Fibroblast of lung (primary cell): ENCODE results near the gene NPR1. TPM values are rescaled to one million over a fixed set of nuclear protein-coding genes. Genes with fewer than 3 reads are reported as not detected.

Experiments used
- DNase-seq, 2 donors: peaks; one replicate each; pipeline versions ENCODE4 v3.0.0 to v3.0.0-alpha.2; 2010; ENCODE audit warnings: low read depth in 2 of 2
- H2AFZ ChIP-seq: 2 replicates; pipeline ENCODE4 v1.5.1; 2012; ENCODE audit warnings: low read length, control low read depth, inconsistent platforms
- H3K27ac ChIP-seq: 2 replicates; pipeline ENCODE4 v1.5.1; 2011; ENCODE audit warnings: low read length, control low read depth; ENCODE audit not compliant: insufficient read depth
- H3K27me3 ChIP-seq: 2 replicates; pipeline ENCODE4 v1.5.1; 2011; ENCODE audit warnings: mild to moderate bottlenecking, low read length; ENCODE audit not compliant: control insufficient read depth, insufficient read depth
- H3K36me3 ChIP-seq: 2 replicates; pipeline ENCODE4 v1.5.1; 2011; ENCODE audit warnings: low read length; ENCODE audit not compliant: control insufficient read depth, insufficient read depth
- H3K4me1 ChIP-seq: 2 replicates; pipeline ENCODE4 v1.5.1; 2011; ENCODE audit warnings: low read length; ENCODE audit not compliant: control insufficient read depth, insufficient read depth; ENCODE audit errors: extremely low read depth
- H3K4me2 ChIP-seq: 2 replicates; pipeline ENCODE4 v1.5.1; 2011; ENCODE audit warnings: low read length, control low read depth; ENCODE audit not compliant: insufficient read depth; ENCODE audit errors: extremely low read depth
- H3K4me3 ChIP-seq, 4 experiments: fragments of 200-600 bp in 1 of 4; sonication (generic) in 1 of 4; replicated peaks in 1 of 4; 2 replicates each; pipeline ENCODE4 v1.5.1; 2011 to 2016; ENCODE audit warnings: low read length in 4 of 4, low read depth in 3 of 4, mild to moderate bottlenecking in 3 of 4, control low read depth in 2 of 4, inconsistent platforms in 1 of 4, mixed read lengths in 1 of 4; ENCODE audit not compliant: insufficient read depth in 1 of 4; ENCODE audit errors: control extremely low read depth in 1 of 4
- H3K79me2 ChIP-seq: 2 replicates; pipeline ENCODE4 v1.5.1; 2012; ENCODE audit warnings: mild to moderate bottlenecking, low read length, inconsistent platforms; ENCODE audit not compliant: control insufficient read depth, insufficient read depth
- H3K9ac ChIP-seq: 2 replicates; pipeline ENCODE4 v1.5.1; 2011; ENCODE audit warnings: mild to moderate bottlenecking, low read length, control low read depth; ENCODE audit not compliant: insufficient read depth
- H3K9me3 ChIP-seq: 2 replicates; pipeline ENCODE4 v1.5.1; 2012; ENCODE audit warnings: low read depth, low read length; ENCODE audit not compliant: control insufficient read depth, insufficient read depth
- H4K20me1 ChIP-seq: 2 replicates; pipeline ENCODE4 v1.5.1; 2011; ENCODE audit warnings: low read length; ENCODE audit not compliant: control insufficient read depth, insufficient read depth; ENCODE audit errors: extremely low read depth
- EZH2 ChIP-seq: IDR thresholded peaks from 2 replicates; pipeline ENCODE4 v1.5.1; 2012; ENCODE audit warnings: low read length, control low read depth, mild to moderate bottlenecking; ENCODE audit errors: missing control alignments
- polyA plus RNA-seq, 2 donors: library from polyadenylated mRNA; depleted of rRNA in 1 of 2; stranded (reverse) in 1 of 2; unstranded in 1 of 2; fragments of >200 nt; gene quantifications; 2 replicates each; pipeline ENCODE4 v1.2.1, GENCODE V29; 2011 to 2012; ENCODE audit warnings: missing spikeins in 1 of 2
- total RNA-seq: library from RNA; depleted of rRNA; stranded (reverse); fragments of >200 nt; gene quantifications from 2 replicates; pipeline ENCODE4 v1.2.1, GENCODE V29; 2014
- TF ChIP-seq, protein P1 (sequence below), 2 donors: IDR thresholded peaks in 1 of 2; conservative IDR thresholded peaks in 1 of 2; 1 replicate in 1 of 2; 2 replicates in 1 of 2; pipeline ENCODE4 v1.5.1; 2011 to 2012; ENCODE audit warnings: low read length in 2 of 2, control low read depth in 1 of 2, inconsistent platforms in 1 of 2, low read depth in 1 of 2, mild to moderate bottlenecking in 1 of 2

Gene NPR1
- total and polyA plus RNA-seq, 2 donors (not counting 1 experiment from before 2014, with no cell fraction given) = 0.14 to 0.66 TPM

DNA sequence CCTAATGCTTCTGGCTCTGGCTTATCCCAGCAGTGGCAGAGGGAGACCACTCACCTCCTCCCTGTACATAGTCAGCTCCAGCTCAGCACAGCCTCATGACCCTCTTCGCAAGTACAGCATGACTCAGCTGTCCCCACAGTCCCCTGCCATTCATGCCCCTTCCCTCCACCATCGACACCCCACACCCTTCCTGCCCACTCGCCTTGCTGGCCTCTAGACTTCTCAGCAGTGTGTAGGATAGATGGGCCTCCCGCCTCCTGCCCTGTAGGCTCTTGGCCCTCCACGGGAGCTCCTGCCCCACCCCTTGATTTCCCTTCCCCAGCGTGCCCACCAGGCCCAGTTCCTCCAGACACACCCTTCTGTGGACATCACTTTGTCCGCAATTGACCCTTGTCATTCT lies 9.8 kb downstream of the NPR1 start:
- Histone ChIP-seq H3K9ac (no peak overlapping the region), H3K4me1 (peaks cover 2% of the 10 kb centered on the region), H3K79me2 (no peaks in the 10 kb centered on the region), H3K4me3 (no peak overlapping the region), H4K20me1 (no peaks in the 10 kb centered on the region), H3K36me3 (no peaks in the 10 kb centered on the region), H3K27ac (no peak overlapping the region), H3K4me2 (no peak overlapping the region), H3K9me3 (no peaks in the 10 kb centered on the region), H3K27me3 (peaks cover 13% of the 10 kb centered on the region), H2AFZ (no peak overlapping the region)
- TF ChIP-seq EZH2 = no peak
- TF ChIP-seq, protein P1, sequence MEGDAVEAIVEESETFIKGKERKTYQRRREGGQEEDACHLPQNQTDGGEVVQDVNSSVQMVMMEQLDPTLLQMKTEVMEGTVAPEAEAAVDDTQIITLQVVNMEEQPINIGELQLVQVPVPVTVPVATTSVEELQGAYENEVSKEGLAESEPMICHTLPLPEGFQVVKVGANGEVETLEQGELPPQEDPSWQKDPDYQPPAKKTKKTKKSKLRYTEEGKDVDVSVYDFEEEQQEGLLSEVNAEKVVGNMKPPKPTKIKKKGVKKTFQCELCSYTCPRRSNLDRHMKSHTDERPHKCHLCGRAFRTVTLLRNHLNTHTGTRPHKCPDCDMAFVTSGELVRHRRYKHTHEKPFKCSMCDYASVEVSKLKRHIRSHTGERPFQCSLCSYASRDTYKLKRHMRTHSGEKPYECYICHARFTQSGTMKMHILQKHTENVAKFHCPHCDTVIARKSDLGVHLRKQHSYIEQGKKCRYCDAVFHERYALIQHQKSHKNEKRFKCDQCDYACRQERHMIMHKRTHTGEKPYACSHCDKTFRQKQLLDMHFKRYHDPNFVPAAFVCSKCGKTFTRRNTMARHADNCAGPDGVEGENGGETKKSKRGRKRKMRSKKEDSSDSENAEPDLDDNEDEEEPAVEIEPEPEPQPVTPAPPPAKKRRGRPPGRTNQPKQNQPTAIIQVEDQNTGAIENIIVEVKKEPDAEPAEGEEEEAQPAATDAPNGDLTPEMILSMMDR (conservative IDR thresholded peaks at IDR 0.05 in 1 of 2, IDR thresholded peaks at IDR 0.05 in 1 of 2; ENCODE audit: low read depth in 1 of 2, low read length in 2 of 2) = no peak
- DNase-seq = no peak

DNA sequence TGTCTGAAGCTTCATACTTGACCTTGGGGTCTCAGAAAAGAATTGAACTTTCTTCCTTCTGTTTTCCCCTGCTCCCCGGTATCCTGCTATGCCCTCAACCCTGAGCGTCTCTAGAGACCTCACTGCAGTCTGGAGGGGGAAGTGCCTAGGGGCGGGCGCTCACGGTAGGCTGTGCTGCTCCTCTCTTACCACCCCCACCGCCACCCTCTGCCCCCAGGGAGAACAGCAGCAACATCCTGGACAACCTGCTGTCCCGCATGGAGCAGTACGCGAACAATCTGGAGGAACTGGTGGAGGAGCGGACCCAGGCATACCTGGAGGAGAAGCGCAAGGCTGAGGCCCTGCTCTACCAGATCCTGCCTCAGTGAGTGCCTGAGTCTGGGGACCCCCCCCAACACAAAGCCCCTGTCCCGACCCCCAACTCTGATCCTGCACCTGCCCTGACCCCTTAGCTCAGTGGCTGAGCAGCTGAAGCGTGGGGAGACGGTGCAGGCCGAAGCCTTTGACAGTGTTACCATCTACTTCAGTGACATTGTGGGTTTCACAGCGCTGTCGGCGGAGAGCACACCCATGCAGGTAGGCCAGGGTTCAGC lies 10.3 kb downstream of the NPR1 start:
- Histone ChIP-seq H3K9ac (no peak overlapping the region), H3K4me1 (peaks cover 2% of the 10 kb centered on the region), H3K27ac (no peak overlapping the region), H2AFZ (no peak overlapping the region), H3K36me3 (no peaks in the 10 kb centered on the region), H4K20me1 (no peaks in the 10 kb centered on the region), H3K27me3 (peaks cover 9% of the 10 kb centered on the region), H3K4me2 (no peak overlapping the region), H3K4me3 (no peak overlapping the region), H3K79me2 (no peaks in the 10 kb centered on the region), H3K9me3 (no peaks in the 10 kb centered on the region)
- TF ChIP-seq, protein P1 (conservative IDR thresholded peaks at IDR 0.05 in 1 of 2, IDR thresholded peaks at IDR 0.05 in 1 of 2; ENCODE audit: low read depth in 1 of 2, low read length in 2 of 2) = no peak
- no peak for TF ChIP-seq EZH2
- no peak for DNase-seq

DNA sequence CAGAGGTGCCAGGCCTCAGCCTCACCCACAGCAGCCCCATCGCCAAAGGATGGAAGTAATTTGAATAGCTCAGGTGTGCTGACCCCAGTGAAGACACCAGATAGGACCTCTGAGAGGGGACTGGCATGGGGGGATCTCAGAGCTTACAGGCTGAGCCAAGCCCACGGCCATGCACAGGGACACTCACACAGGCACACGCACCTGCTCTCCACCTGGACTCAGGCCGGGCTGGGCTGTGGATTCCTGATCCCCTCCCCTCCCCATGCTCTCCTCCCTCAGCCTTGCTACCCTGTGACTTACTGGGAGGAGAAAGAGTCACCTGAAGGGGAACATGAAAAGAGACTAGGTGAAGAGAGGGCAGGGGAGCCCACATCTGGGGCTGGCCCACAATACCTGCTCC lies 15.0 kb downstream of the NPR1 start:
- H3K79me2 ChIP-seq = no peaks in the 10 kb centered on the region
- H3K4me2 ChIP-seq = no peak overlapping the region
- peaks cover 6% of the 10 kb centered on the region for H3K27me3 ChIP-seq
- no peaks in the 10 kb centered on the region for H3K36me3 ChIP-seq
- TF ChIP-seq, protein P1 (conservative IDR thresholded peaks at IDR 0.05 in 1 of 2, IDR thresholded peaks at IDR 0.05 in 1 of 2; ENCODE audit: low read depth in 1 of 2, low read length in 2 of 2) = no peak
- TF ChIP-seq EZH2 = no peak
- DNase-seq = no peak
- H4K20me1 ChIP-seq = no peaks in the 10 kb centered on the region
- H3K9ac ChIP-seq = no peak overlapping the region
- H3K4me3 ChIP-seq = no peak overlapping the region
- H3K9me3 ChIP-seq = no peaks in the 10 kb centered on the region
- no peak overlapping the region for H2AFZ ChIP-seq
- peaks cover 4% of the 10 kb centered on the region for H3K4me1 ChIP-seq
- no peak overlapping the region for H3K27ac ChIP-seq
